GM12891 (cell line): ENCODE data around the gene TIAM1.

Experiments used
- POLR2A ChIP-seq: IDR thresholded peaks from 2 replicates; pipeline ENCODE4 v1.6.1; 2011; ENCODE audit warnings: low read depth, low read length, control low read depth
- POLR2AphosphoS5 ChIP-seq: IDR thresholded peaks from 2 replicates; pipeline ENCODE4 v1.6.1; 2011; ENCODE audit warnings: low read depth, low read length, control low read depth
- POU2F2 ChIP-seq: IDR thresholded peaks from 2 replicates; pipeline ENCODE4 v1.6.1; 2011; ENCODE audit warnings: low read depth, mild to moderate bottlenecking, control low read depth, low read length, moderate library complexity
- TAF1 ChIP-seq: IDR thresholded peaks from 2 replicates; pipeline ENCODE4 v1.6.1; 2011; ENCODE audit warnings: low read depth, low read length, control low read depth

DNA sequence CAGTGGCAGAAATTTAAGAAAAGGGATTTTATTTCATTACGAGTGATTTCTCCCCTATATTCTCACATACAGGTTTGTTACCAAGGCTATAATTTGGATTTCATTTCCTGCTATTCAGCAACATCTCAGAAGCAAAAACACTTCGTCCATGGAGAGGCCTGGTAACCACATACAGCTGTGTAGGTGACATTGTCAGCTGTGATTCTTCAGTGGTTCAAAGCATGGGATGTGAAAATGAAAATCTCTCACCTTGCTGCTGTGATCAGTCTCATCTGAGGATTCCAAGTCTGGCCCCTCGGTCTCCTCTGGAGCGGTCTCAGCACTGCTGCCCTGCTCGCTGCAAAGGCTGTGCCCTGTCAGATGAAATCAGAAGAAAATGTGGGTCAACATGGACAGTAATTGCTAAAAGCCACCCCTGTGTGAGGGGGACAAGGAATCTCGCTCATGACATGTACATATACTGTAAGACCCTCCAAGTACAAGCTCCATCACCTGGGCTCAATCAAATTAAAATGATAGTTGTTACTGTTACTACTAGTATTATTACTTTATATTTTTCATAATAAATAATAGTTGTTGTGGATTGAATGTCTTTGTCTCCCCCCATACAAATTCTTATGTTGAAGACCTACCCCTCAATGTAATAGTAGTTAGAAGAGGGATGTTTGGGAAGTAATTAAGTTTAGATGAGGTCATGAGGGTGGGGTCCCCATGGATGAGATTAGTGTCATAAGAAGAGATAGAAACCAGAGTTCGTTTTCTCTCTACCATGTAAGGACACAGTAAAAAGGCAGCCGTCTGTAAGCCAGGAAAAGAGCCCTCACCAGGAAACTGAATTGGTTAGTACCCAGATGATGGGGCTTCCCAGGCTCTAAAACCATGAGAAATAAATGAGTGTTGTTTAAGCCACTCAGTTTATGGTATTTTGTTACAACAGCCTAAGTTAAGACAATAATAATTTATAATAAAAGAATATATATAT is 179.1 kb downstream of the TIAM1 start:
- TF ChIP-seq POLR2A (no peak), POLR2AphosphoS5 (no peak), TAF1 (no peak), POU2F2 (no peak)
